Activated T-helper 1 cell treated with anti-CD3 and anti-CD28 coated beads, Interleukin-12 subunit alpha, Interleukin-12 subunit beta, Interleukin-2, Interleukin-4 antibody, amounts not matched to agents 30 ng/mL and 10 ng/mL and 1 ng/mL, durations not matched to agents 14 hours and 24 hours and 36 hours (primary cell): ENCODE results near the gene LRP1B. TPM values are rescaled to one million over a fixed set of nuclear protein-coding genes. Genes with fewer than 3 reads are reported as not detected.

Experiments
- DNase-seq: peaks from one replicate; pipeline ENCODE4 v3.0.0; 2021; ENCODE audit warnings: low spot score
- H3K27ac Mint-ChIP-seq: one replicate; pipeline ENCODE4 v1.8.0; 2021; ENCODE audit warnings: mild to moderate bottlenecking, mixed read lengths
- H3K27me3 Mint-ChIP-seq: one replicate; pipeline ENCODE4 v1.8.0; 2022; ENCODE audit warnings: mild to moderate bottlenecking, moderate library complexity, mixed read lengths; ENCODE audit not compliant: insufficient read depth
- H3K36me3 Mint-ChIP-seq: one replicate; pipeline ENCODE4 v1.8.0; 2021; ENCODE audit warnings: low read depth, mixed read lengths
- H3K4me1 Mint-ChIP-seq: one replicate; pipeline ENCODE4 v1.8.0; 2021; ENCODE audit warnings: low read depth, mixed read lengths
- H3K4me3 Mint-ChIP-seq: one replicate; pipeline ENCODE4 v1.8.0; 2021; ENCODE audit warnings: mild to moderate bottlenecking, moderate library complexity, mixed read lengths
- H3K9me3 Mint-ChIP-seq: one replicate; pipeline ENCODE4 v1.8.0; 2021; ENCODE audit warnings: mixed read lengths
- intact Hi-C: fragments of 100-400 bp; cut with micrococcal nuclease; formaldehyde crosslinking; loops from one replicate; pipeline ENCODE4 v1.15.1; 2024
- total RNA-seq: library from RNA; stranded (reverse); gene quantifications from 2 replicates; pipeline ENCODE4 v1.2.3, GENCODE V29; 2022

LRP1B gene
- total RNA-seq, 1 donor from 2014 or later: not detected

DNA sequence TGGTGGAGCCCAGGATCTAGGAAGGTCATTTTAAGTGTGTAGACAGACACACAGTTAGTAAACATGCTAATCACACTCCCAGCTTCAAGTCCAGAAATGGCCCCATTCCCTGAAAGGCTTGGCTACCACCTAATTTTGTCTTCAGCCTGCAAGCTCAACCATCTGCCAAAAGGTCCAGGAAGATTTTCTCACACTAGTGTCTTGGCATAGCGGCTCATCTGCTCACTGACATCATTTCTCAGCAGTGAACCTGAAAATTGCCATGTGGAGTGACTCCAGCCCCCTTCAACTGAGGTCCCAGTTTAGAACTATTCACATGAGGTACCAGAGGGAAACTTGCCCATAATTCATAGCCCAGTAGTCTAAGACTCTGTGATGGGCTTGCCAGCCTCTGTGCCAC, 748.9 kb downstream of the LRP1B start:
- intact Hi-C loops: no loop called here
- Mint-ChIP-seq H3K4me3 (no peak overlapping the region), H3K4me1 (no peaks in the 10 kb centered on the region), H3K9me3 (peaks cover 19% of the 10 kb centered on the region), H3K36me3 (no peaks in the 10 kb centered on the region), H3K27ac (no peak overlapping the region), H3K27me3 (no peaks in the 10 kb centered on the region)
- DNase-seq: no peak

DNA sequence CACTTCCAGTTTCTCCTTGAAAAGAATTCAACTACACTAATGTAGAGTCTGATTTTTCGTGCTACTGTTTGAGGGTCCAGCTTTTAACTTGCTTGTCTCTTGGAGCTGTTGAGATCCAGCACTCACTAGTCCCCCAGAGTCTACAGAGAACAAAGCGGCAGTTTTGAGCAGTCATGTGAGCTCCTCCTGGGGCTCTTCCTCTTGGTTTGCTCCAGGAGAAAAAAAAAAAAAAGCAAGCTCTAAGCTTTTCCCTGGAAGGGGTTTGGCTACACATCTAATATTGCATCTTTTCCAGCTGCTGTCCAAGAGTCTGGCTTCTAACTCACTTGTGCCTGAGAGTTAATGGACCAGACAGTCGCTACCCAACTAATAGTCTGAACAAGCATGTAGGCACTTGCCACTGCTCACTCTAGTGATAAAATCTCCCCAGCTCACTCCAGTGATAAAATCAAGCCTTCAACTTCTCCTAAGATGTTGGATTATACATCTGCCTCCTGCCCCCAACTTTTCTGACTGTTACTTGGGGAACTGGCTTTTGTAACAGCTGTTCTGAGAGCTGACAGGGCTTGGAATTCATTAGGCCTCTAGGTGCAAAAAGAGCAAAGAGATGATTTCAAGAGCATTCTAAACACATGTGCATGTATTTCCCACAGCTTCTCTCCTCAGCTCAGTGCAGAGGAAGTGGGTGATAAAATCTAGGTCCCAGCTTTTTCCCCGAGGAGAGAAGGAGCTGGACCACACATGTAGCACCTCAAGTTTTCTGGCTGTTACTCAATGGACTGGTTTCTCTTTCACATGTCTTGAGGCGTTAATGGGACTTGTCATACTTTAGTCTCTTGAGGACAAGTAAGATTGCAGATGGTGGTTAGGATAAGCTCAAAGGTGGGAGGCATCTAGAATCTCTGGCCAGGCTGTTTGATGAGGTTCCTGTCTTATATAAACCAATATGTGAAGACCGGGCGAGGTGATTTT, 750.5 kb downstream of the LRP1B start:
- no peaks in the 10 kb centered on the region for H3K36me3 Mint-ChIP-seq
- peaks cover 19% of the 10 kb centered on the region for H3K9me3 Mint-ChIP-seq
- H3K27me3 Mint-ChIP-seq: no peaks in the 10 kb centered on the region
- H3K4me1 Mint-ChIP-seq: no peaks in the 10 kb centered on the region
- no peak overlapping the region for H3K27ac Mint-ChIP-seq
- no peak overlapping the region for H3K4me3 Mint-ChIP-seq
- intact Hi-C loops: no loop called here
- no peak for DNase-seq

DNA sequence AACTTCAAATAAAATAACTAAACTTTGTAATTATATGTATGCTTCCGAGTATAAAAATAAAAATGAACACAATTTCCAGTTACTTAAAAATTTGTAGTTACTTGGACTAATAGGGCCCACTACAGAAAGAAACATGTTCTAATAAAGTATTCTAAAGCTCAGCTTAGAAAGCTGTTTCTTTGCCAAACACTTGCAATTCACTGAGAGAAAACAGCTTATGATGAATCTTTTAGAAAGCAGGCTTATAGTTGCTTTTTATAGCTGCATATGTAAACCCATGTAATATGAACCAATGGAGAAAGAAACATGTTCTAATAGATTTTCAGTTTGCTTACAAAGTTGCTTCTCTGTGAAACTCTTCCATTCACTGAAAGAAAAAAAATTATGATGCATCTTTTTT, 766.0 kb downstream of the LRP1B start:
- H3K4me1 Mint-ChIP-seq: no peaks in the 10 kb centered on the region
- H3K27me3 Mint-ChIP-seq: no peaks in the 10 kb centered on the region
- H3K36me3 Mint-ChIP-seq: no peaks in the 10 kb centered on the region
- no peak for DNase-seq
- H3K27ac Mint-ChIP-seq: no peak overlapping the region
- H3K9me3 Mint-ChIP-seq: peaks cover 5% of the 10 kb centered on the region
- intact Hi-C loops: no loop called here
- no peak overlapping the region for H3K4me3 Mint-ChIP-seq

DNA sequence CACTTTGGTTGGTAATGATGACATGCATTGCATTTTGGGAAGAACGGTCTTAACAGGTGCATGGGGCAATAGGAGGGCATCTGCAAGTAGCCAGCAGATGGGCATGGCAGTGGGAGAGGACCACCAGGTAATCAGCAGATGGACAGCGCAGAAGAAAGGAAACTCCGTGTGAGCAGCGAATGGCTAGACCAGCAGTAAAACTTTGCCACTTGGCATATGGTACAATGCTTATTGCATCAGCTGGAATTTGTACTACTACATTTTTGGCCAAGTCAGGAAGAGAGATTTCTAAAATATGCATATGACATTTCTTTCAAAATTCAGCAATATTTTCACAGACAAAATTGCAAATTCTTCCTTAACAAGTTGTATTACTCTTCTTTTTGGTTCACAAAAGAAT, 768.5 kb downstream of the LRP1B start:
- H3K27ac Mint-ChIP-seq: no peak overlapping the region
- no peaks in the 10 kb centered on the region for H3K36me3 Mint-ChIP-seq
- DNase-seq: no peak
- H3K4me3 Mint-ChIP-seq: no peak overlapping the region
- H3K4me1 Mint-ChIP-seq: no peaks in the 10 kb centered on the region
- intact Hi-C loops: no loop called here
- no peaks in the 10 kb centered on the region for H3K27me3 Mint-ChIP-seq
- H3K9me3 Mint-ChIP-seq: peaks cover 5% of the 10 kb centered on the region

DNA sequence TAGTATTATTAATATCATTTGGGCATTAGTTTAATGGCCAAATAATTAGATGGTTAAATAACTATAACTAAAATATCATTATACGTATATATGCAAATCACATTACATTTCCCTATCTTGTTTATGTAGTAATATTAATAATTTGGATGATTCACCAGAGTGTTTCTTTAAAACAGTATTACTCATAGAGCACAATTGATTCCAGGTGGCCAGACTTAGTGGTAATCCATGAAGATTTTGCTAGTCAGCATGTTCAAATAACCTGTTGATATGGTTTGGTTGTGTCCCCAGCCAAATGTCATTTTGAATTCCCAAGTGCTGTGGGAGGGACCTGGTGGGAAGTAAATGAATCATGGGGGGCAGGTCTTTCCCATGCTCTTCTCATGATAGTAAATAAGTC, 782.3 kb downstream of the LRP1B start:
- DNase-seq: no peak
- H3K4me3 Mint-ChIP-seq: no peak overlapping the region
- no peaks in the 10 kb centered on the region for H3K4me1 Mint-ChIP-seq
- peaks cover 12% of the 10 kb centered on the region for H3K9me3 Mint-ChIP-seq
- H3K36me3 Mint-ChIP-seq: no peaks in the 10 kb centered on the region
- H3K27me3 Mint-ChIP-seq: no peaks in the 10 kb centered on the region
- intact Hi-C loops: no loop called here
- H3K27ac Mint-ChIP-seq: no peak overlapping the region

DNA sequence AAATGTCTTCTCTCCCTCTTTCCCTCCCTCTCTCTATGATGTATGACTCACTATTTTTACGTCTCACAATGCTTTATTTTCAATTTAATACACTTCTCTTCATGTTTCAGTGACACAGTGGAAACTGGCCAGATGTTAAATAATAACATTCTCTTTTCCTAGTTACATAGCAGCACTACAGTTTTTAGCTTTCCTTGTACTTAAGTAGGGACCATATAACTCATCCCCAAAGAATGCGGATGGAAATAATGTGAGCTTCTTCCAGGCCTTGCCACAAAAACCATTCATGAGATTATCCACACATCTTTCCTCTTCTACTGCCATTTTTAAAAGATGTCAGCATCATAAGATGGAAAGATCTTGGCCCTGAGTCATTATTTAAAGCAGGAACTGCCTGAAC, 789.4 kb downstream of the LRP1B start:
- Mint-ChIP-seq H3K36me3 (no peaks in the 10 kb centered on the region), H3K9me3 (no peaks in the 10 kb centered on the region), H3K4me1 (no peaks in the 10 kb centered on the region), H3K27me3 (no peaks in the 10 kb centered on the region), H3K27ac (no peak overlapping the region), H3K4me3 (no peak overlapping the region)
- intact Hi-C loops: no loop called here
- DNase-seq: no peak

DNA sequence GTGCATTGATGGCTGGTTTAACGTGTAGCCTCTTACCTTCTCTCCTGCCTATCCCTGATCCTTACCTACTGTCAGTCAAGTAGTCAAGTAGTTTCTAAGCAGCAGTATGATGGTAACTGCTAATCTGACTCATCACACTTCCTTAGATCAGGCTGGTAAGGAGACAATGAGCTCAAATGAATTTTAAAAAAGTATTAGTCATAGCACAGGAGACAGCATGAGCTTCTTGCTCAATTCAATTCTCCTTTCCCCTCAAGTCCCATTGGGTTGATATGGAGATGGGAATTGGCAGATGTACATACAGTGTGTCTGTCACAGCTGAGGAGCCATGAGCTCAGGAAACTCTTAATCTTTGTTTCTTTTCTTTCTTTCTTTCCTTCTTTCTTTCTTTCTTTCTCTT, 799.7 kb downstream of the LRP1B start:
- no peaks in the 10 kb centered on the region for H3K27me3 Mint-ChIP-seq
- no peak overlapping the region for H3K4me3 Mint-ChIP-seq
- intact Hi-C loops: no loop called here
- H3K4me1 Mint-ChIP-seq: no peaks in the 10 kb centered on the region
- no peaks in the 10 kb centered on the region for H3K36me3 Mint-ChIP-seq
- no peak for DNase-seq
- H3K9me3 Mint-ChIP-seq: no peaks in the 10 kb centered on the region
- H3K27ac Mint-ChIP-seq: no peak overlapping the region

DNA sequence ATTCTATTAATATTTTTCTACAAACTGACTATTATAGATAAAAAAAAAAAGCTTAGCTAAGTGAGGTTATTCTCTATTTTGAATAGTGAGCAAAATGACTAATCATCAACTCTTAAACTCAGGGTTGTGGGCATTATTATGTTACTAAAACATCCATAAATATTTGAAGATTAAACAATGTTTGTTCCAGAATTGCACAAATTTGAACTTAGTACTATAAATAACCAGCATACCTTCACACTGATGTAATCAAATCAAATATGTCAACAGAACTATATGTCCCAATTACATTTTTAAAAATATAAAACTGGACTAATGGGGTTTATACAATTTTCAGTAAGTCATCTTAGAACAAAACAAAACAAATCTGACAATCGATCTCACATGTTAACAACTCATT, 800.9 kb downstream of the LRP1B start:
- Mint-ChIP-seq H3K9me3 (peaks cover 3% of the 10 kb centered on the region), H3K4me1 (no peaks in the 10 kb centered on the region), H3K4me3 (no peak overlapping the region), H3K36me3 (no peaks in the 10 kb centered on the region), H3K27ac (no peak overlapping the region), H3K27me3 (no peaks in the 10 kb centered on the region)
- DNase-seq: no peak
- intact Hi-C loops: no loop called here

DNA sequence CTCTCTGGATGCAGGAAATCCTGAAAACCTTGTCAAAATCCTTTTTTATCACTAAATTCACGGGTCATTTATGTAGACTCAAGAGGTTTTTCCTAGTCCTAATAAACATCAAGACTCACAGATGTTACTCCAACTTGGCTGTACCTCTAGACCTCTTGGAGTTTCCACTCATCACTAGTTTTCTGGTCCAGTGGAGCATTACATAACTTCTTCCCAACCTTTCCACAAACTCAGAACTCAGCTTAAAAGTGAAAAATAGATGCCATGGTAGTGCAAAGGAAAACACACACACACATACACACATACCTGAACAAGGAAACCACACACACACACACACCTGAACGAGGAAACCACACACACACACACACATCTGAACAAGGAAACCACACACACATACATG, 807.2 kb downstream of the LRP1B start:
- DNase-seq: no peak
- no peak overlapping the region for H3K27ac Mint-ChIP-seq

DNA sequence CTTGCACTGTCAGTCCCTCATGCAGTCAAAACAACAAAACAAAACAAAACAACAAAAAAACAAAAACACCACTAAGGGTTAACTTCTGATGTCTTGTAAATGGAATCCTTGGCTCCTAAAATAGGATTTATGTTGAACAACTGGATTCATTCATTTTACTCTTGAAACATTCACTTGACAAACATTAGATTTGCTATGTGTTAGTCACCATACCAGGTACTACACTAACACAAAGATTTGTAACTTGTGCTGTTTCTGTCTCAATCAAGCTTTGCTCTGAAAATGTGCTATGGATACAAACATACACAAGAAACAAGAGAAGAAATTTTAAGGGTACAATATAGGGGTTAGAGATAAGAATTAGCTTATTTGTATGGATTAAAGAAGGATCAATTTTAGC, 812.8 kb downstream of the LRP1B start:
- intact Hi-C loops: no loop called here
- Mint-ChIP-seq H3K27me3 (no peaks in the 10 kb centered on the region), H3K9me3 (no peaks in the 10 kb centered on the region), H3K36me3 (no peaks in the 10 kb centered on the region), H3K4me3 (no peak overlapping the region), H3K27ac (no peak overlapping the region), H3K4me1 (no peaks in the 10 kb centered on the region)
- DNase-seq: no peak

More for the DNA sequence above, 807.2 kb downstream of the LRP1B start:
- Mint-ChIP-seq H3K4me3 (no peak overlapping the region), H3K36me3 (no peaks in the 10 kb centered on the region), H3K27me3 (no peaks in the 10 kb centered on the region), H3K4me1 (no peaks in the 10 kb centered on the region), H3K9me3 (peaks cover 3% of the 10 kb centered on the region)
- intact Hi-C loops: no loop called here

DNA sequence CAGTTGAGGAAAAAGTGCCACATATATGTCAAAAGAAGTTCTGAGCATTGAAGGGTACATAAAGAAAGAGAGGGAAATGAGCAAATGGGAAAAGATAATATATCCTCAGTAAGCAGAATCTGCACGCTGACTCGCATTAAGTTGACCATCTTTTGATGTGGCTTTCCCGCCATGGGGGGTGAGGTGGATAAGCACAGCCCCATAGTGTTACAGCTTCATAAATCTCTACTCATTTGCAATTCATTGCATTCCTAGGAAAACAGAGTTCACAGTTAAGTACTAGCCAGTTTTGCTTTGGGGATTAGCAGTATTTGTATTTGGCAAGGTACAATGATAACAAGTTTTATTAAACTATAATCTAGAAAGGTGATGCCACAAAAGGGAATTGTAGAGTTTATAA, 814.2 kb downstream of the LRP1B start:
- no peak overlapping the region for H3K27ac Mint-ChIP-seq
- no peaks in the 10 kb centered on the region for H3K9me3 Mint-ChIP-seq
- intact Hi-C loops: no loop called here

DNA sequence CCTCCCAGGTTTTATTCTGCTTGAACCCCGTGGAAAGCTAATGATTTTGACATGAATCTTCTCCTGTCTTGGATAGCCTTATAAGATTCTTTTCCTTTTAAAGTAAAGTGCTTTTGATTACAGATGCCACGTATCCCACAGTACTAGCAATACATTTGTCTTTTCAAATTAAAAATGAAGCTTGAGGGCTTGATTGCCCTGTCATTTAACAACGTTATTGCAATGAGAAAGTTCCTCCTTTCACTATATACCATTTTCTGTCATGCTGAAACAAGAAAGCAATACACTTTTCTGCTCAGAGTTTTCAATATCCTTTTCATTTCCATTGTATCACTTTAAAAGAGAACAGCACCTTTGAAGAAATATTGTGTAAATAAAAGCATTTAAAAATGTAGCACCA, 814.7 kb downstream of the LRP1B start:
- no peaks in the 10 kb centered on the region for H3K9me3 Mint-ChIP-seq
- no peak overlapping the region for H3K4me3 Mint-ChIP-seq
- H3K36me3 Mint-ChIP-seq: no peaks in the 10 kb centered on the region
- no peak for DNase-seq
- H3K27ac Mint-ChIP-seq: no peak overlapping the region
- no peaks in the 10 kb centered on the region for H3K27me3 Mint-ChIP-seq
- no peaks in the 10 kb centered on the region for H3K4me1 Mint-ChIP-seq
- intact Hi-C loops: no loop called here

More for the DNA sequence above, 814.2 kb downstream of the LRP1B start:
- Mint-ChIP-seq H3K4me1 (no peaks in the 10 kb centered on the region), H3K4me3 (no peak overlapping the region), H3K27me3 (no peaks in the 10 kb centered on the region), H3K36me3 (no peaks in the 10 kb centered on the region)
- no peak for DNase-seq

DNA sequence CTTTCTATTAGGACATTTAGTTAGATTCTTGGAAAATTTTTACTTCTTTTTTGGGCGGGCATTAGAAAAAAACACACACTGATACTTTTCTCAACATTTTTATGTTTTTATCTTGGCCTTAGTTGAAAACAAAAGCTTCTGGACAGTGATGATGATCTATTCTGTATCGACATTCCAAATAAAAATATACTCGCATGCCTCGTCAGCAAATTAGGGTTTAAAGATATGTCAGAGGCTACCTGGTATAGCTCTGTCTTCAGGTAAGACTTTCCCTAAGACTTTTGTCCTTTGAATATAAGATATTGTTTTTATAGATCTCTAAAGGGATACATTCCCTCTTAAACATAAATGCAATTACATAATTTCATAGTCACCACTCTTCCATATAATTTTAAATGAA, 816.8 kb downstream of the LRP1B start:
- no peak overlapping the region for H3K27ac Mint-ChIP-seq
- H3K27me3 Mint-ChIP-seq: no peaks in the 10 kb centered on the region
- DNase-seq: no peak
- no peak overlapping the region for H3K4me3 Mint-ChIP-seq
- intact Hi-C loops: no loop called here
- no peaks in the 10 kb centered on the region for H3K36me3 Mint-ChIP-seq
- H3K9me3 Mint-ChIP-seq: no peaks in the 10 kb centered on the region
- H3K4me1 Mint-ChIP-seq: no peaks in the 10 kb centered on the region

DNA sequence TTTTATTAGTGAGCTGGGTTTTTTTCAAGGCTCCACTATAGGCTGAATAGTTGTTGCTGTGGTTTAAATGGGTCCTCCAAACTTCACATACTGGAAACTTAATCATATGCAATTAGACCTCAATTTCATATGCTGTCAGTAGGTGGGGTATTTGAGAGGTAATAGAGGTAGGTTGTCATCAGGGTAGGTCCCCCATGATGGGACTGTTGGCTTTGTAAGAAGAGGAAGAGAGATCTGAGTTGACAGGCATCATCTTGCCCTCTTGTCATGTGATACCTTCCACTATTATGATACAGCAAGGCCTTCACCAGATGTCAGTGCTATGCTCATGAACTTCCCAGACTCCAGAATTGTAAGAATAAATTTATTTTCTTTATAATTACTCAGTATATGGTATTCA, 819.4 kb downstream of the LRP1B start:
- Mint-ChIP-seq H3K4me3 (no peak overlapping the region), H3K27ac (no peak overlapping the region), H3K27me3 (no peaks in the 10 kb centered on the region), H3K36me3 (no peaks in the 10 kb centered on the region), H3K4me1 (no peaks in the 10 kb centered on the region), H3K9me3 (no peaks in the 10 kb centered on the region)
- no peak for DNase-seq
- intact Hi-C loops: no loop called here
